Activated T-cell treated with anti-CD3 and anti-CD28 coated beads, Interleukin-2, amount 50 U/mL, for 24 hours (primary cell): ENCODE measurements around the gene CD63.

ENCODE experiments used
- DNase-seq: peaks from one replicate; pipeline ENCODE4 v3.0.0-alpha.2; 2020
- H3K27ac Mint-ChIP-seq: 2 replicates; pipeline ENCODE4 v1.8.0; 2020; ENCODE audit warnings: mild to moderate bottlenecking, mixed read lengths
- H3K27me3 Mint-ChIP-seq: 2 replicates; pipeline ENCODE4 v1.8.0; 2020; ENCODE audit warnings: mixed read lengths
- H3K36me3 Mint-ChIP-seq: 2 replicates; pipeline ENCODE4 v1.8.0; 2020; ENCODE audit warnings: low read depth, mixed read lengths
- H3K4me1 Mint-ChIP-seq: 2 replicates; pipeline ENCODE4 v1.8.0; 2020; ENCODE audit warnings: low read depth, mixed read lengths
- H3K4me3 Mint-ChIP-seq: 2 replicates; pipeline ENCODE4 v1.8.0; 2020; ENCODE audit warnings: mild to moderate bottlenecking, moderate library complexity, mixed read lengths
- H3K9me3 Mint-ChIP-seq: 2 replicates; pipeline ENCODE4 v1.8.0; 2020; ENCODE audit warnings: mixed read lengths

CD63 gene

GRCh38 chr12:55745361-55746173 is 16.8 kb upstream of the CD63 start:
- H3K27ac Mint-ChIP-seq: peak overlapping the region; percentile 23
- peaks cover 28% of the 10 kb centered on the region for H3K4me1 Mint-ChIP-seq
- peak overlapping the region; percentile 89 for H3K4me3 Mint-ChIP-seq
- H3K36me3 Mint-ChIP-seq: peaks cover 32% of the 10 kb centered on the region
- no peak for DNase-seq
- no peaks in the 10 kb centered on the region for H3K27me3 Mint-ChIP-seq
- H3K9me3 Mint-ChIP-seq: no peaks in the 10 kb centered on the region

- Mint-ChIP-seq H3K4me1 (peaks cover 28% of the 10 kb centered on the region), H3K27me3 (no peaks in the 10 kb centered on the region), H3K4me3 (peak overlapping the region; percentile 89), H3K9me3 (no peaks in the 10 kb centered on the region), H3K36me3 (peaks cover 23% of the 10 kb centered on the region), H3K27ac (peak overlapping the region; percentile 81)
- DNase-seq: no peak
These were observed 15.7 kb upstream of the CD63 start for GRCh38 chr12:55744340-55745030.

GRCh38 chr12:55743406-55744339 is 14.9 kb upstream of the CD63 start:
- H3K9me3 Mint-ChIP-seq: no peaks in the 10 kb centered on the region
- peaks cover 30% of the 10 kb centered on the region for H3K4me1 Mint-ChIP-seq
- peak; percentile 74 for DNase-seq

GRCh38 chr12:55742719-55743405 is 14.1 kb upstream of the CD63 start, which contains the start of gene GDF11:
Gene GDF11, plus strand, starts transcription at chr12:55743122. Its CDS starts 195 bp downstream, at chr12:55743317.
- Mint-ChIP-seq H3K9me3 (no peaks in the 10 kb centered on the region), H3K4me1 (peaks cover 36% of the 10 kb centered on the region), H3K27me3 (no peaks in the 10 kb centered on the region), H3K36me3 (peaks cover 11% of the 10 kb centered on the region), H3K4me3 (peak within 1 kb of the TSS; percentile 89), H3K27ac (peak within 1 kb of the TSS; percentile 82)
- peak; percentile 81 for DNase-seq

More at GRCh38 chr12:55743406-55744339, 14.9 kb upstream of the CD63 start:
- no peaks in the 10 kb centered on the region for H3K27me3 Mint-ChIP-seq
- H3K27ac Mint-ChIP-seq: peak overlapping the region; percentile 81
- peaks cover 15% of the 10 kb centered on the region for H3K36me3 Mint-ChIP-seq
- H3K4me3 Mint-ChIP-seq: peak overlapping the region; percentile 89

- DNase-seq: no peak
- Mint-ChIP-seq H3K4me3 (peak overlapping the region; percentile 76), H3K9me3 (no peaks in the 10 kb centered on the region), H3K4me1 (peaks cover 44% of the 10 kb centered on the region), H3K27me3 (no peaks in the 10 kb centered on the region), H3K36me3 (peaks cover 9% of the 10 kb centered on the region), H3K27ac (peak overlapping the region; percentile 82)
These were observed 13.3 kb upstream of the CD63 start for GRCh38 chr12:55741931-55742680.

- peaks cover 6% of the 10 kb centered on the region for H3K36me3 Mint-ChIP-seq
- peak overlapping the region; percentile 79 for H3K4me3 Mint-ChIP-seq
- peaks cover 27% of the 10 kb centered on the region for H3K4me1 Mint-ChIP-seq
- no peak overlapping the region for H3K27ac Mint-ChIP-seq
- no peak for DNase-seq
- no peaks in the 10 kb centered on the region for H3K27me3 Mint-ChIP-seq
- H3K9me3 Mint-ChIP-seq: no peaks in the 10 kb centered on the region
These were observed 10.2 kb upstream of the CD63 start for GRCh38 chr12:55739025-55739378.

- H3K4me1 Mint-ChIP-seq: peaks cover 27% of the 10 kb centered on the region
- H3K27me3 Mint-ChIP-seq: no peaks in the 10 kb centered on the region
- no peaks in the 10 kb centered on the region for H3K9me3 Mint-ChIP-seq
- DNase-seq: peak; percentile 82
- peak overlapping the region; percentile 79 for H3K4me3 Mint-ChIP-seq
- H3K36me3 Mint-ChIP-seq: peaks cover under 1% of the 10 kb centered on the region
- peak overlapping the region; percentile 91 for H3K27ac Mint-ChIP-seq
These were observed 9.6 kb upstream of the CD63 start for GRCh38 chr12:55738123-55739024.

- H3K27me3 Mint-ChIP-seq: no peaks in the 10 kb centered on the region
- no peaks in the 10 kb centered on the region for H3K36me3 Mint-ChIP-seq
- H3K9me3 Mint-ChIP-seq: no peaks in the 10 kb centered on the region
- peaks cover 25% of the 10 kb centered on the region for H3K4me1 Mint-ChIP-seq
- no peak for DNase-seq
- H3K27ac Mint-ChIP-seq: peak overlapping the region; percentile 91
- H3K4me3 Mint-ChIP-seq: peak overlapping the region; percentile 79
These were observed 8.8 kb upstream of the CD63 start for GRCh38 chr12:55737581-55738122.

GRCh38 chr12:55736780-55737580 is 8.2 kb upstream of the CD63 start:
- H3K36me3 Mint-ChIP-seq: no peaks in the 10 kb centered on the region
- peak overlapping the region; percentile 72 for H3K27ac Mint-ChIP-seq
- peaks cover 22% of the 10 kb centered on the region for H3K4me1 Mint-ChIP-seq
- no peak overlapping the region for H3K4me3 Mint-ChIP-seq
- peak; percentile 73 for DNase-seq
- no peaks in the 10 kb centered on the region for H3K9me3 Mint-ChIP-seq
- H3K27me3 Mint-ChIP-seq: no peaks in the 10 kb centered on the region

- peaks cover 24% of the 10 kb centered on the region for H3K4me1 Mint-ChIP-seq
- no peak for DNase-seq
- H3K27me3 Mint-ChIP-seq: no peaks in the 10 kb centered on the region
- no peaks in the 10 kb centered on the region for H3K36me3 Mint-ChIP-seq
- H3K9me3 Mint-ChIP-seq: no peaks in the 10 kb centered on the region
- no peak overlapping the region for H3K27ac Mint-ChIP-seq
- no peak overlapping the region for H3K4me3 Mint-ChIP-seq
These were observed 7.3 kb upstream of the CD63 start for GRCh38 chr12:55736076-55736475.

GRCh38 chr12:55734595-55734994 is 5.8 kb upstream of the CD63 start:
- Mint-ChIP-seq H3K27ac (no peak overlapping the region), H3K9me3 (no peaks in the 10 kb centered on the region), H3K4me3 (no peak overlapping the region), H3K4me1 (peaks cover 35% of the 10 kb centered on the region), H3K36me3 (peaks cover 10% of the 10 kb centered on the region), H3K27me3 (no peaks in the 10 kb centered on the region)
- DNase-seq: no peak

GRCh38 chr12:55733858-55734257 is 5.0 kb upstream of the CD63 start:
- Mint-ChIP-seq H3K36me3 (peaks cover 13% of the 10 kb centered on the region), H3K27ac (no peak overlapping the region), H3K9me3 (no peaks in the 10 kb centered on the region), H3K4me1 (peaks cover 37% of the 10 kb centered on the region), H3K4me3 (no peak overlapping the region), H3K27me3 (no peaks in the 10 kb centered on the region)
- no peak for DNase-seq
